Esophagus squamous epithelium (tissue), 5 donors: Measurements from ENCODE around the gene ZNF358. TPM values are rescaled to one million over a fixed set of nuclear protein-coding genes. Genes with fewer than 3 reads are reported as not detected.
A peak's percentile ranks its signal among the peaks of the same experiment; 100 is the strongest.
"Not testable (repeated sequence)": the region's sequence is repeated elsewhere in the genome, so short reads cannot be mapped to it uniquely, and the experiment has no call there.

ENCODE experiments used
- DNase-seq: peaks from one replicate; lab custom pipeline; 2025; lab: John Stamatoyannopoulos, UW
- H3K27ac ChIP-seq, 4 donors: fragments of 200-600 bp; sonication (generic); one replicate each; pipeline ENCODE4 v1.5.1; 2016 to 2019; ENCODE audit warnings: mild to moderate bottlenecking in 1 of 4
- H3K27me3 ChIP-seq, 4 donors: fragments of 200-600 bp; sonication (generic); 1 replicate in 3 of 4; 2 replicates in 1 of 4; pipeline versions ENCODE4 v1.5.1 to v1.6.0; 2017 to 2021; ENCODE audit warnings: antibody characterized with exemption in 1 of 4
- H3K36me3 ChIP-seq, 3 donors: fragments of 200-600 bp; sonication (generic); one replicate each; pipeline ENCODE4 v1.5.1; 2016 to 2019
- H3K4me1 ChIP-seq, 3 donors: fragments of 200-600 bp; sonication (generic); one replicate each; pipeline ENCODE4 v1.5.1; 2017 to 2019
- H3K4me3 ChIP-seq, 4 donors: fragments of 200-600 bp; sonication (generic); 1 replicate in 3 of 4; 2 replicates in 1 of 4; pipeline ENCODE4 v1.5.1; 2016 to 2019; ENCODE audit warnings: mild to moderate bottlenecking in 2 of 4, moderate library complexity in 1 of 4
- H3K9me3 ChIP-seq, 3 donors: fragments of 200-600 bp; sonication (generic); one replicate each; pipeline ENCODE4 v1.5.1; 2016 to 2019
- POLR2A ChIP-seq, 4 donors: fragments of 450-650 bp; IDR thresholded peaks; one replicate each; pipeline ENCODE4 v1.6.1; 2017; ENCODE audit warnings: antibody characterized with exemption in 4 of 4, mild to moderate bottlenecking in 4 of 4, moderate library complexity in 3 of 4
- WGBS, 2 donors: methylation state at CpG; one replicate each; pipeline ENCODE4 v1.1.5; 2018; 5-methylcytosine and 5-hydroxymethylcytosine counted together
- intact Hi-C: fragments of 100-400 bp; cut with DNase I; formaldehyde crosslinking; loops from one replicate; pipeline ENCODE4 v1.15.0; 2022
- total RNA-seq, 4 donors: library from RNA; depleted of rRNA; stranded (reverse); fragments of >200 nt; gene quantifications; one replicate each; pipeline ENCODE4 v1.1.0, GENCODE V29; 2016
- TF ChIP-seq, protein P1 (sequence below), 6 experiments: fragments of 450-650 bp in 4 of 6; fragments of 200-600 bp in 2 of 6; sonication (generic) in 2 of 6; IDR thresholded peaks; one replicate each; pipeline ENCODE4 v1.5.1; 2016 to 2019; ENCODE audit warnings: antibody characterized with exemption in 6 of 6, mild to moderate bottlenecking in 4 of 6, moderate library complexity in 4 of 6
- donor health status: DM: yes; HTN: yes; CAD: no.

Gene ZNF358
- total RNA-seq, 4 donors from 2014 or later, result 3.8 to 42.2 (median 19.5) TPM

DNA sequence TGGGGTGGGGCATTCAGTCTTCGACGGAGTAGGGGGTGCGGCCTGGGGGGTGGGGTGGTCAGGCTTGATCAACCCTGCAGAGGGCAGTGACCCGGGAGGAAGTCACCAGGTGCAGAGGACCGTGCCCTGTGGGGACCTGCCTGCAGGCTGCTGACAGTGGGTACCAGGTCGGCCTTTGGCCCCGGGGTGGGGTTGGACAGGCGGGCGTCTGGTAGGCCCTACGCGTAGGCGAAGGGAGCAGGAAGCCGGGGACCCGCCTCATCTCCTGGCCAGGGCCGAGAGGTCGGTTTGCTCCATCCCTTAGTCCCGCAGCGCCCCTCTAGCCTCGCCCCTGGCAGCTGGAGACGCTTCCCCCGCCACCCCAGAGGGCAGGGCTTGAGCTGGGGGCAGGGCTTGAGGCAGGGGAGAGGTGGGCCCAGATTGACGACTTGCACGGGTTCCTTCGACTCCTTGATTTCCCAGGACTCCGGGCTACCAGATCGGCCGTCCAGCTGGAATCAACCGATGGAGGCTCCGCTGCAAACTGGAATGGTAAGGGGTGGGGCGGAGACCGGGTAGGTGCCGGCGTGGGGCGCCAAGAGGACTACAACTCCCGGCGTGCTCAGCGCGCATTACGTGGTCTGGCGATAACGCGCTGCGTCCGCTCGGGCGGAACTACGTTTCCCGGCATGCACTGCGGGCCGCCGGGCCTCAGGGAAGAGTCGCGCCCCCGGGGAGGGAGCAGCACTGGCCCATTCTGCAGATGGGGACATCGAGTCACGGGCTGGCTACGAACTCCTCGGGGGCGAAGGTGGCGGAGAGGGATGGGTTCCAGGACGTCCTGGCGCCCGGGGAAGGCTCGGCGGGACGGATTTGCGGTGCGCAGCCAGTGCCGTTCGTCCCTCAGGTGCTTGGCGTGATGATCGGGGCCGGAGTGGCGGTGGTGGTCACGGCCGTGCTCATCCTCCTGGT is 19.4 kb downstream of the ZNF358 start, which contains the start of gene PNPLA6:
Gene PNPLA6 (plus strand): TSS at position 671 of the 951 bp plus-strand sequence. CDS start 72 bp downstream, at position 743.
- Histone ChIP-seq H3K4me3 (peak within 1 kb of the TSS; percentile 66 to 90 (median 76)), H3K4me1 (peaks cover 11 to 40% (median 11%) of the 10 kb centered on the region in 3 donors), H3K27me3 (no peaks in the 10 kb centered on the region), H3K9me3 (no peaks in the 10 kb centered on the region), H3K36me3 (peaks cover 7 to 43% (median 7%) of the 10 kb centered on the region in 3 donors), H3K27ac (peak within 1 kb of the TSS; percentile 84 to 97 (median 94))
- intact Hi-C loops, result no loop called here
- TF ChIP-seq, protein P1, sequence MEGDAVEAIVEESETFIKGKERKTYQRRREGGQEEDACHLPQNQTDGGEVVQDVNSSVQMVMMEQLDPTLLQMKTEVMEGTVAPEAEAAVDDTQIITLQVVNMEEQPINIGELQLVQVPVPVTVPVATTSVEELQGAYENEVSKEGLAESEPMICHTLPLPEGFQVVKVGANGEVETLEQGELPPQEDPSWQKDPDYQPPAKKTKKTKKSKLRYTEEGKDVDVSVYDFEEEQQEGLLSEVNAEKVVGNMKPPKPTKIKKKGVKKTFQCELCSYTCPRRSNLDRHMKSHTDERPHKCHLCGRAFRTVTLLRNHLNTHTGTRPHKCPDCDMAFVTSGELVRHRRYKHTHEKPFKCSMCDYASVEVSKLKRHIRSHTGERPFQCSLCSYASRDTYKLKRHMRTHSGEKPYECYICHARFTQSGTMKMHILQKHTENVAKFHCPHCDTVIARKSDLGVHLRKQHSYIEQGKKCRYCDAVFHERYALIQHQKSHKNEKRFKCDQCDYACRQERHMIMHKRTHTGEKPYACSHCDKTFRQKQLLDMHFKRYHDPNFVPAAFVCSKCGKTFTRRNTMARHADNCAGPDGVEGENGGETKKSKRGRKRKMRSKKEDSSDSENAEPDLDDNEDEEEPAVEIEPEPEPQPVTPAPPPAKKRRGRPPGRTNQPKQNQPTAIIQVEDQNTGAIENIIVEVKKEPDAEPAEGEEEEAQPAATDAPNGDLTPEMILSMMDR (IDR thresholded peaks at IDR 0.05), result peak in 2 of 6 experiments; percentile 6 to 13
- TF ChIP-seq POLR2A (IDR thresholded peaks at IDR 0.05), result peak in 3 of 4 donors; percentile 12 to 77 (median 30)
- DNase-seq, result peak; percentile 68
- 0% methylated on average over 12 of the region's 76 CpGs; no CpG with 5 or more reads in 1 of the 2 donors for WGBS, 2 donors

DNA sequence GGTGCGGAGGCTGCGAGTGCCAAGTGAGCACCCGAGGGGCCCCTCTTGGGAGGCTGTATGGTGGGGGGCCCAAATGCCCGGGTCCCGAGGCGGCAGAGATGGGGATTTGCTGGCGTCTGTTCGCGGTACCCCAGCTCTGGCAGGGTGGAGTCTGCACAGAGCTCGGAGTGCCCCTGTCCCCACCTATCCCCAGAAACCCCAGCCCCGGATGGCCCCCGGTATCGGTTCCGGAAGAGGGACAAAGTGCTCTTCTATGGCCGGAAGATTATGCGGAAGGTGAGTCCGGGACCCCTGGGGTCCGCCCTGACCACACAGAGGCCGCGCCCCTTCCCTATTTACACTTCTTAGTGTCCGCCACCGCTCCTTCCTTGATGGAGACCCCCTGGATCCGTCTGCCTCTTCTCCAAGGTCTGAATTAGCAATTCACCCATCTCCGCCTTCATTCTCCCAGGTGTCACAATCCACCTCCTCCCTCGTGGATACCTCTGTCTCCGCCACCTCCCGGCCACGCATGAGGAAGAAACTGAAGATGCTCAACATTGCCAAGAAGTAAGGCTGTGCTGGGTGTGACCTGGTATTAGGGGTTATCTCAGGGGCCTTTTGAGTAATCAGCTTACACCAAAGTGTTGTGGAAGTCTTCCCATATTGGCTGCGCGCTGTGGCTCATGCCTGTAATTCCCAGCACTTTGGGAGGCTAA is 20.2 kb downstream of the ZNF358 start:
- intact Hi-C loops, result no loop called here
- WGBS, 2 donors, result 17 to 29% methylated on average over 20 to 21 of the region's 30 CpGs
- no peak for DNase-seq
- H3K4me1 ChIP-seq, result peaks cover 11 to 40% (median 11%) of the 10 kb centered on the region in 3 donors
- H3K36me3 ChIP-seq, result peaks cover 11 to 43% (median 14%) of the 10 kb centered on the region in 3 donors
- H3K4me3 ChIP-seq, result peak overlapping the region; percentile 66 to 90 (median 76)
- no peaks in the 10 kb centered on the region for H3K27me3 ChIP-seq
- H3K9me3 ChIP-seq, result no peaks in the 10 kb centered on the region
- TF ChIP-seq, protein P1 (IDR thresholded peaks at IDR 0.05), result no peak
- no peak for TF ChIP-seq POLR2A (IDR thresholded peaks at IDR 0.05)
- peak overlapping the region; percentile 84 to 97 (median 94) for H3K27ac ChIP-seq

DNA sequence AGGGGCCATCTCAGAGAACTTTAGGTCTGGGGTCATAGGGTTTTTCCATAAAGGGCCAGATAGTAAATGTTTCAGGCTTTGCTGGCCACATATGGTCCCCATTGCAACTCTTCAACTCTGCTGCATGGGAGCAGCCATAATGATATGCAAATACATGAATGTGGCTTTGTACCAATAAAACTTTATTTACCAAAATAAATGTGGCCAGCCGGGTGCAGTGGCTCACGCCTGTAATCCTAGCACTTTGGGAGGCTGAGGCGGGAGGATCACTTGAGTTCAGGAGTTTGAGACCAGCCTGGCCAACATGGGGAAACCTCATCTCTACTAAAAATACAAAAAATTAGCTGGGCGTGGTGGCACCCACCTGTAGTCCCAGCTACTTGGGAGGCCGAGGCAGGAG is 23.1 kb downstream of the ZNF358 start:
- WGBS, 2 donors, result 98 to 100% methylated on average over 5 of the region's 5 CpGs
- intact Hi-C loops, H3K9me3 ChIP-seq, H3K27ac ChIP-seq, H3K27me3 ChIP-seq, DNase-seq, H3K4me3 ChIP-seq: not testable (repeated sequence)
- Histone ChIP-seq H3K4me1 (peaks cover 4 to 28% (median 5%) of the 10 kb centered on the region in 3 donors), H3K36me3 (peaks cover 24 to 70% (median 28%) of the 10 kb centered on the region in 3 donors)

DNA sequence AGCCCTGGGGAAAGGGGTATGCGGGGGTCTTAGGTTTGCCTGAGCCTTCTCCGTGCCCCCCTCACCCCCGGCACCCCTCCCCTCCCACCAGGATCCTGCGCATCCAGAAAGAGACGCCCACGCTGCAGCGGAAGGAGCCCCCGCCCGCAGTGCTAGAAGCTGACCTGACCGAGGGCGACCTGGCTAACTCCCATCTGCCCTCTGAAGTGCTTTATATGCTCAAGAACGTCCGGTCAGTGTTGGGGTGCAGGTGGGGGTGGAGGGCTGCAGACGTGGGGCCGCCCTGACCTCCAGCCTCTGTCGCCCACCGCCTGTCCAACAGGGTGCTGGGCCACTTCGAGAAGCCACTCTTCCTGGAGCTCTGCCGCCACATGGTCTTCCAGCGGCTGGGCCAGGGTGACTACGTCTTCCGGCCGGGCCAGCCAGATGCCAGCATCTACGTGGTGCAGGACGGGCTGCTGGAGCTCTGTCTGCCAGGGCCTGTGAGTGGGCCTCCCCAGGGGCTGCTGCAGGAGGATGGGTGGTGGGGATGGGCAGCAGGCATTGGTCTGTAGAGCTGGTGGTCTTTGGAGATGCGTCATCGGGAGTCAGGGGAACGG is 24.0 kb downstream of the ZNF358 start:
- Histone ChIP-seq H3K27ac (no peak overlapping the region), H3K9me3 (no peaks in the 10 kb centered on the region), H3K4me1 (peaks cover 4 to 19% (median 5%) of the 10 kb centered on the region in 3 donors), H3K36me3 (peaks cover 24 to 80% (median 28%) of the 10 kb centered on the region in 3 donors), H3K4me3 (no peak overlapping the region), H3K27me3 (no peaks in the 10 kb centered on the region)
- TF ChIP-seq, protein P1 (IDR thresholded peaks at IDR 0.05), result no peak
- TF ChIP-seq POLR2A (IDR thresholded peaks at IDR 0.05), result no peak
- DNase-seq, result no peak
- intact Hi-C loops, result no loop called here
- 93 to 95% methylated on average over 13 to 25 of the region's 28 CpGs for WGBS, 2 donors
